ENCODE results near the gene ATP10A. TPM values are rescaled to one million over a fixed set of nuclear protein-coding genes. Genes with fewer than 3 reads are reported as not detected.

The ATP10A gene
- total RNA-seq, 2 experiments from 2014 or later = 0.06 TPM; not detected in 1

DNA sequence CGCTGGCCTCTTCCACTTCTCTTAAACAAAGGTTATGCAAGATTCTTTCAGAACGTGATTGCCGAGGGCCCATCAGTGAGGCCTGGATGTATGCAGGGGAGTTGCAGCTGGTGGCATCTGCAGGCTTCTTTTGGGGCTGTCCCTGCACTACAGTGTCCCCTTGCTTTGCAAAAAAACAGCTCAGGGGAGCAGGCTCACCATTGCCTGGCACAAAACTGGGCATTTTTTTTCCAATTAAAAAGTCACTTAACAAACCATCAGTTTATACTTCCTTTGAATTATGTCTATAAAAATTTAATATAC, 148.6 kb downstream of the ATP10A start:
- no peak for TF ChIP-seq EZH2phosphoT487 (IDR thresholded peaks at IDR 0.05; ENCODE audit: borderline replicate concordance, low read depth, low read length)
- TF ChIP-seq, protein P1, sequence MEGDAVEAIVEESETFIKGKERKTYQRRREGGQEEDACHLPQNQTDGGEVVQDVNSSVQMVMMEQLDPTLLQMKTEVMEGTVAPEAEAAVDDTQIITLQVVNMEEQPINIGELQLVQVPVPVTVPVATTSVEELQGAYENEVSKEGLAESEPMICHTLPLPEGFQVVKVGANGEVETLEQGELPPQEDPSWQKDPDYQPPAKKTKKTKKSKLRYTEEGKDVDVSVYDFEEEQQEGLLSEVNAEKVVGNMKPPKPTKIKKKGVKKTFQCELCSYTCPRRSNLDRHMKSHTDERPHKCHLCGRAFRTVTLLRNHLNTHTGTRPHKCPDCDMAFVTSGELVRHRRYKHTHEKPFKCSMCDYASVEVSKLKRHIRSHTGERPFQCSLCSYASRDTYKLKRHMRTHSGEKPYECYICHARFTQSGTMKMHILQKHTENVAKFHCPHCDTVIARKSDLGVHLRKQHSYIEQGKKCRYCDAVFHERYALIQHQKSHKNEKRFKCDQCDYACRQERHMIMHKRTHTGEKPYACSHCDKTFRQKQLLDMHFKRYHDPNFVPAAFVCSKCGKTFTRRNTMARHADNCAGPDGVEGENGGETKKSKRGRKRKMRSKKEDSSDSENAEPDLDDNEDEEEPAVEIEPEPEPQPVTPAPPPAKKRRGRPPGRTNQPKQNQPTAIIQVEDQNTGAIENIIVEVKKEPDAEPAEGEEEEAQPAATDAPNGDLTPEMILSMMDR (conservative IDR thresholded peaks at IDR 0.05; ENCODE audit: low read length) = no peak
- H3K9me2 ChIP-seq (ENCODE audit: insufficient read depth, low read length) = no peaks in the 10 kb centered on the region
- intact Hi-C loops (cut with micrococcal nuclease; ENCODE audit: unreplicated experiment) = no loop called here
- H3K4me2 ChIP-seq (ENCODE audit: low read length) = no peak overlapping the region
- BruUV-seq (replicated peaks) = no TSS peak
- no peaks in the 10 kb centered on the region for H3K9me3 ChIP-seq (ENCODE audit: low read length)
- no peak overlapping the region for H3K4me3 ChIP-seq (ENCODE audit: low read depth, low read length, poor library complexity, severe bottlenecking)
- no peaks in the 10 kb centered on the region for H3K4me1 ChIP-seq (ENCODE audit: insufficient read depth, low read length, poor library complexity, severe bottlenecking)
- ChIA-PET POLR2A (no interaction called here), CTCF (ENCODE audit: unreplicated experiment) (interaction anchor here (1.1 kb wide), 1 partner anchor 78 kb away, joined by 3 read pairs; no protein-coding TSS in a partner anchor)
- no peak overlapping the region for H2AFZ ChIP-seq (ENCODE audit: low read length)
- no peaks in the 10 kb centered on the region for H3K36me3 ChIP-seq (ENCODE audit: insufficient read depth, low read length)
- H4K20me1 ChIP-seq (ENCODE audit: insufficient read depth, low read length) = no peaks in the 10 kb centered on the region
- H3K79me2 ChIP-seq (ENCODE audit: insufficient read depth, low read depth, low read length) = no peaks in the 10 kb centered on the region
- H3K27ac ChIP-seq (ENCODE audit: low read depth, low read length, poor library complexity, severe bottlenecking) = no peak overlapping the region
- DNase-seq (ENCODE audit: low spot score) = no peak

DNA sequence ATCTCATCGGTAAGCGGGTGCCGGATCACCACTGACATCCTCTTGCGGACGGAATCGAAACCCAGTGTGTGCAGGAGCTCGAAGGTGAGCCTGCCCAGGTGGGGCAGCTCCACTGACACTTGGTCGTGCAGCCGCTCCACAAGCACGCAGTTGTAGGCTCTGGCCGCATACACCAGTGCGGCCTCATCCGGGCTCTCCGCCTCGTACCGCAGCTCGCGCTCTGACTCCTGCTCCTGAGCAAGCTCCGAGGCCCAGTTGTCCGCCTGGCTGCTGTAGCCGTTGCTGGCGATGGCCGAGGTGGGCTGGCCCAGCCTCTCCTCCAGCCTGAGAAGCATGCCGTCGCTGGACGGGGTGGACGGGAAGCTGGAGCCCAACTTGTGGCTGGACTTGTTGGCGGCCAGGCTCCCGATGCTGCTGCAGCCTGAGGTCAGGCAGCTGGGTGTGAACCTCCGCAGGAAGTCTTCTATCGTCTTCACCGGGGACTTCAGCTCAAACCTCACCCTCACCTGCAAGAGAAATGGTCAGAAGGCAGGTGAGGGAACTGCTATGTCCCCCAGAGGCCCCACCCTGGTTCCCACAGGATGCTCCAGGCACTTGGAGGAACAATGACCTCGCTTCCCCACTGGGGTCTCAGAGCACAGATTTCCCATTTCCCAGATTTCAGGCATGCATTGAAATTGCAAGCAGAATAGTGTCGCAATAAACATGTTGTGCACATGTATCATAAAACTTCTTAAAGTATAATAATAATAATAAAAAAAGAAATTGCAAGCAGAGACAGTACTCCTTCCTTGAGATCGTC, 149.2 kb downstream of the ATP10A start:
- Histone ChIP-seq H4K20me1 (ENCODE audit: insufficient read depth, low read length) (no peaks in the 10 kb centered on the region), H3K27ac (ENCODE audit: low read depth, low read length, poor library complexity, severe bottlenecking) (no peak overlapping the region), H3K4me1 (ENCODE audit: insufficient read depth, low read length, poor library complexity, severe bottlenecking) (no peaks in the 10 kb centered on the region), H3K4me2 (ENCODE audit: low read length) (no peak overlapping the region), H3K9me3 (ENCODE audit: low read length) (no peaks in the 10 kb centered on the region), H3K4me3 (ENCODE audit: low read depth, low read length, poor library complexity, severe bottlenecking) (no peak overlapping the region), H3K36me3 (ENCODE audit: insufficient read depth, low read length) (no peaks in the 10 kb centered on the region), H2AFZ (ENCODE audit: low read length) (no peak overlapping the region), H3K79me2 (ENCODE audit: insufficient read depth, low read depth, low read length) (no peaks in the 10 kb centered on the region), H3K9me2 (ENCODE audit: insufficient read depth, low read length) (no peaks in the 10 kb centered on the region)
- no TSS peak for BruUV-seq (replicated peaks)
- TF ChIP-seq, protein P1 (conservative IDR thresholded peaks at IDR 0.05; ENCODE audit: low read length) = no peak
- TF ChIP-seq EZH2phosphoT487 (IDR thresholded peaks at IDR 0.05; ENCODE audit: borderline replicate concordance, low read depth, low read length) = no peak
- CTCF ChIA-PET (ENCODE audit: unreplicated experiment) = interaction anchor here (1.1 kb wide), 1 partner anchor 79 kb away, joined by 3 read pairs; no protein-coding TSS in a partner anchor
- POLR2A ChIA-PET = interaction anchor here (0.6 kb wide), 1 partner anchor 211 kb away, joined by 3 read pairs; no protein-coding TSS in a partner anchor
- DNase-seq (ENCODE audit: low spot score) = no peak
- intact Hi-C loops (cut with micrococcal nuclease; ENCODE audit: unreplicated experiment) = no loop called here

DNA sequence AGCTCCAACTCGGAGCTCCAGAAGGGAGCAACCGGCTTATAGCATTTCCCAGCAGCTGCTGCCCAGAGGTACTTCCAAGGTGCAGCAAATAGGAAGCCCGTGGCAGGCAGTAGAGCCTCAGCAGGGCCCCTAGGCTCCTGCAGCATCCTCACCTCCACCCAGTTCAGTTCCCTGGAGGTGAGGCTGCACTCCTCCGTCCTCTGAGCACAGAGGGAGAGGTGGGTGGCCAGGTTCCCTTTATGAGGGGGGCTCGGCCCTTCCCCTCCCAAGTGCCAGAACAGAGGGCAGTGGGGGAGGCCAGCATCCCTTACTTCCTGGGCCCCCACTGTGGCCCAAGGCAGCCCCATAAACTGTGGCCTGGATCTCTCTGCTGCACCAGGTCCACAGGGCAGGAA, 150.2 kb downstream of the ATP10A start:
- Histone ChIP-seq H3K9me3 (ENCODE audit: low read length) (no peaks in the 10 kb centered on the region), H3K36me3 (ENCODE audit: insufficient read depth, low read length) (no peaks in the 10 kb centered on the region), H3K27ac (ENCODE audit: low read depth, low read length, poor library complexity, severe bottlenecking) (no peak overlapping the region), H3K4me1 (ENCODE audit: insufficient read depth, low read length, poor library complexity, severe bottlenecking) (no peaks in the 10 kb centered on the region), H3K79me2 (ENCODE audit: insufficient read depth, low read depth, low read length) (no peaks in the 10 kb centered on the region), H2AFZ (ENCODE audit: low read length) (no peak overlapping the region), H4K20me1 (ENCODE audit: insufficient read depth, low read length) (no peaks in the 10 kb centered on the region), H3K9me2 (ENCODE audit: insufficient read depth, low read length) (no peaks in the 10 kb centered on the region), H3K4me2 (ENCODE audit: low read length) (no peak overlapping the region), H3K4me3 (ENCODE audit: low read depth, low read length, poor library complexity, severe bottlenecking) (no peak overlapping the region)
- ChIA-PET POLR2A (no interaction called here), CTCF (ENCODE audit: unreplicated experiment) (no interaction called here)
- no peak for DNase-seq (ENCODE audit: low spot score)
- intact Hi-C loops (cut with micrococcal nuclease; ENCODE audit: unreplicated experiment) = no loop called here
- BruUV-seq (replicated peaks) = no TSS peak
- TF ChIP-seq, protein P1 (conservative IDR thresholded peaks at IDR 0.05; ENCODE audit: low read length) = no peak
- TF ChIP-seq EZH2phosphoT487 (IDR thresholded peaks at IDR 0.05; ENCODE audit: borderline replicate concordance, low read depth, low read length) = no peak
